HCT116 (cell line): Measurements from ENCODE around the gene MAVS. TPM values are rescaled to one million over a fixed set of nuclear protein-coding genes. Genes with fewer than 3 reads are reported as not detected.

ENCODE experiments used
- ATAC-seq: fragments of 200-7000 bp; cut with Tn5 transposase; 2 replicates; pipeline ENCODE4 v1.9.1; 2020; ENCODE audit warnings: mild to moderate bottlenecking, moderate library complexity
- BruUV-seq: library from RNA; stranded (reverse); fragments of 400-500 nt; replicated peaks from 2 replicates; lab custom pipeline; 2021; lab: Mats Ljungman, UMichigan
- CTCF ChIA-PET: fragments of 300-600 bp; sonication (Branson Sonifier 250); formaldehyde crosslinking; loops from one replicate; lab custom pipeline; 2021; ENCODE audit warnings: antibody characterized with exemption; lab: Charles Lee
- POLR2A ChIA-PET: fragments of 300-600, 350-600 bp; sonication (Branson Sonifier 250); formaldehyde crosslinking; loops from one replicate; lab custom pipeline; 2021; ENCODE audit warnings: antibody characterized with exemption; lab: Charles Lee
- RAD21 ChIA-PET, 2 experiments: fragments of 300-600 bp; sonication (Branson Sonifier 250); formaldehyde crosslinking; loops; one replicate each; lab custom pipeline; 2023; ENCODE audit warnings: low total read pairs in 2 of 2; ENCODE audit not compliant: uncharacterized antibody in 2 of 2, unreplicated experiment in 2 of 2, low non-redundant PET in 1 of 2; lab: Charles Lee
- DNase-seq: peaks from one replicate; pipeline ENCODE4 v3.0.0-alpha.2; 2010; ENCODE audit warnings: low read depth, low spot score
- H2AFZ ChIP-seq: fragments of 200-600 bp; shearing (Covaris generic), sonication (generic); 2 replicates; pipeline ENCODE4 v1.6.1; 2017; ENCODE audit warnings: low read depth, mixed run types, mixed read lengths, antibody characterized with exemption, low read length; ENCODE audit not compliant: poor library complexity, severe bottlenecking
- H3K27ac ChIP-seq: 2 replicates; pipeline ENCODE4 v1.5.1; 2012; ENCODE audit warnings: low read depth, low read length
- H3K27me3 ChIP-seq: fragments of 200-600 bp; sonication (generic); 2 replicates; pipeline ENCODE4 v1.6.1; 2016; ENCODE audit warnings: mixed run types, low read length, mixed read lengths; ENCODE audit not compliant: insufficient read depth
- H3K36me3 ChIP-seq, 2 experiments: fragments of 200-500 bp in 1 of 2; fragments of 200-600 bp in 1 of 2; sonication (Bioruptor generic) in 1 of 2; sonication (generic) in 1 of 2; 2 replicates each; pipeline versions ENCODE4 v1.5.1 to v1.6.1; 2014 to 2016; ENCODE audit warnings: low read length in 2 of 2, inconsistent platforms in 1 of 2, mixed read lengths in 1 of 2, mixed run types in 1 of 2; ENCODE audit not compliant: insufficient read depth in 2 of 2, control insufficient read depth in 1 of 2
- H3K4me1 ChIP-seq, 2 experiments: fragments of 200-600 bp in 1 of 2; sonication (generic) in 1 of 2; 2 replicates each; pipeline versions ENCODE4 v1.5.1 to v1.6.1; 2012 to 2017; ENCODE audit warnings: low read length in 2 of 2, inconsistent platforms in 1 of 2, mild to moderate bottlenecking in 1 of 2, mixed read lengths in 1 of 2, mixed run types in 1 of 2, moderate library complexity in 1 of 2; ENCODE audit not compliant: insufficient read depth in 2 of 2, control insufficient read depth in 1 of 2
- H3K4me2 ChIP-seq: fragments of 200-600 bp; sonication (generic); 2 replicates; pipeline ENCODE4 v1.6.1; 2017; ENCODE audit warnings: mixed run types, low read length, mixed read lengths
- H3K4me3 ChIP-seq, 2 experiments: fragments of 200-600 bp in 1 of 2; sonication (generic) in 1 of 2; replicated peaks in 1 of 2; 2 replicates each; pipeline ENCODE4 v1.5.1; 2011 to 2016; ENCODE audit warnings: low read length in 2 of 2, control low read depth in 1 of 2, low read depth in 1 of 2, mild to moderate bottlenecking in 1 of 2, mixed read lengths in 1 of 2, mixed run types in 1 of 2
- H3K79me2 ChIP-seq: fragments of 200-600 bp; sonication (generic); 2 replicates; pipeline ENCODE4 v1.6.1; 2017; ENCODE audit warnings: mild to moderate bottlenecking, mixed run types, low read length, moderate library complexity, mixed read lengths; ENCODE audit not compliant: insufficient read depth
- H3K9ac ChIP-seq: fragments of 200-600 bp; sonication (generic); 2 replicates; pipeline ENCODE4 v1.6.1; 2016; ENCODE audit warnings: low read length, mixed read lengths
- H3K9me2 ChIP-seq: fragments of 200-600 bp; sonication (generic), shearing (Covaris generic); 2 replicates; pipeline ENCODE4 v1.6.1; 2017; ENCODE audit warnings: mixed run types, mild to moderate bottlenecking, moderate library complexity; ENCODE audit not compliant: insufficient read depth
- H3K9me3 ChIP-seq, 2 experiments: fragments of 200-500 bp in 1 of 2; fragments of 200-600 bp in 1 of 2; sonication (Bioruptor generic) in 1 of 2; sonication (generic) in 1 of 2; 2 replicates each; pipeline ENCODE4 v1.6.1; 2014 to 2017; ENCODE audit warnings: low read length in 2 of 2, mixed read lengths in 2 of 2, inconsistent platforms in 1 of 2, low read depth in 1 of 2, mild to moderate bottlenecking in 1 of 2, mixed run types in 1 of 2, moderate library complexity in 1 of 2; ENCODE audit not compliant: control insufficient read depth in 1 of 2, insufficient read depth in 1 of 2
- H4K20me1 ChIP-seq: fragments of 200-600 bp; sonication (generic), shearing (Covaris generic); 2 replicates; pipeline ENCODE4 v1.6.1; 2017; ENCODE audit warnings: mixed run types, mild to moderate bottlenecking, moderate library complexity; ENCODE audit not compliant: insufficient read depth
- ATF3 ChIP-seq: IDR thresholded peaks from 2 replicates; pipeline ENCODE4 v1.6.1; 2012
- CBX3 ChIP-seq: IDR thresholded peaks from 2 replicates; pipeline ENCODE4 v1.6.1; 2012; ENCODE audit warnings: low read depth
- CEBPB ChIP-seq: IDR thresholded peaks from 2 replicates; pipeline ENCODE4 v1.6.1; 2012; ENCODE audit warnings: low read depth
- EGR1 ChIP-seq: IDR thresholded peaks from 2 replicates; pipeline ENCODE4 v1.6.1; 2012; ENCODE audit warnings: low read depth
- ELF1 ChIP-seq: IDR thresholded peaks from 2 replicates; pipeline ENCODE4 v1.6.1; 2012; ENCODE audit warnings: low read depth, borderline replicate concordance
- EZH2 ChIP-seq: fragments of 200-600 bp; sonication (generic); IDR thresholded peaks from 2 replicates; pipeline ENCODE4 v1.6.1; 2017; ENCODE audit warnings: antibody characterized with exemption, mixed run types
- FOSL1 ChIP-seq: IDR thresholded peaks from 2 replicates; pipeline ENCODE4 v1.6.1; 2012; ENCODE audit warnings: low read depth
- JUND ChIP-seq: IDR thresholded peaks from 2 replicates; pipeline ENCODE4 v1.6.1; 2012
- POLR2A ChIP-seq: IDR thresholded peaks from 2 replicates; pipeline ENCODE4 v1.7.0; 2011; ENCODE audit warnings: borderline replicate concordance; ENCODE audit not compliant: insufficient read depth, insufficient read length; ENCODE audit errors: extremely low read depth
- POLR2AphosphoS5 ChIP-seq: IDR thresholded peaks from 2 replicates; pipeline ENCODE4 v1.6.1; 2011; ENCODE audit warnings: mild to moderate bottlenecking, low read depth, low read length, moderate library complexity
- RAD21 ChIP-seq: IDR thresholded peaks from 2 replicates; pipeline ENCODE4 v1.6.1; 2012; ENCODE audit warnings: low read depth, mild to moderate bottlenecking
- SIN3A ChIP-seq: IDR thresholded peaks from 2 replicates; pipeline ENCODE4 v1.6.1; 2012; ENCODE audit warnings: low read depth
- SP1 ChIP-seq: IDR thresholded peaks from 2 replicates; pipeline ENCODE4 v1.6.1; 2012; ENCODE audit warnings: low read depth
- SRF ChIP-seq: IDR thresholded peaks from 2 replicates; pipeline ENCODE4 v1.6.1; 2012; ENCODE audit warnings: low read depth
- TCF7L2 ChIP-seq: IDR thresholded peaks from 2 replicates; pipeline ENCODE4 v1.7.0; 2011; ENCODE audit warnings: borderline replicate concordance, inconsistent platforms; ENCODE audit not compliant: insufficient read depth, insufficient read length; ENCODE audit errors: extremely low read depth
- YY1 ChIP-seq: IDR thresholded peaks from 2 replicates; pipeline ENCODE4 v1.6.1; 2011; ENCODE audit warnings: low read length, low read depth, moderate library complexity, mild to moderate bottlenecking; ENCODE audit not compliant: insufficient replicate concordance; ENCODE audit errors: extremely low read depth
- ZFX ChIP-seq: fragments of 450-650 bp; IDR thresholded peaks from 2 replicates; pipeline ENCODE4 v1.6.1; 2017
- ZNF274 ChIP-seq: fragments of 200-500 bp; sonication (Bioruptor generic); IDR thresholded peaks from 2 replicates; pipeline ENCODE4 v1.6.1; 2014; ENCODE audit warnings: mild to moderate bottlenecking, low read depth, low read length, inconsistent platforms
- intact Hi-C: fragments of 100-400 bp; cut with micrococcal nuclease; formaldehyde crosslinking; loops from 2 replicates; pipeline ENCODE4 v1.10.0; 2022
- total RNA-seq: library from RNA; stranded (reverse); gene quantifications from one replicate; pipeline ENCODE4 v1.2.1, GENCODE V29; 2021; ENCODE audit not compliant: unreplicated experiment
- TF ChIP-seq, protein P1 (sequence below): IDR thresholded peaks from 2 replicates; pipeline ENCODE4 v1.6.1; 2012

The MAVS gene
- total RNA-seq, 1 experiment from 2014 or later: 60.1 TPM

DNA sequence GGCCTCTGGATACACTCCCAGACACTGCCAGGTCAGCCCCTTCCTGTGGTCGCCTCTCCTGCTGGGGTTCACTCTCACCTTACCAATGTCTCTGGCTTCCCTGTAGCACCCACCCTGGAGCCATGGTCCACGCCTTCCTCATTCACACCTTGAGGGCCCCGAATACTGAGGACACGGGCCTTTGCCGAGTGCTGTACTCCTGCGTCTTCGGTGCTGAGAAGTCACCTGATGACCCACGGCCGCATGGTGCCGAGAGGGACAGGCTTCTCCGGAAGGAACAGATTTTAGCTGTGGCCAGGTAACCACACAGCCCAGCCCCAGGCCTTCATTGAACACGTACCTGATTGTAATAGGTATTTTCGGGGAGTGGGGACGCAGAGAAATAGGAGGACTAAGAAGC is 24.6 kb upstream of the MAVS start:
- Histone ChIP-seq H3K9me2 (no peaks in the 10 kb centered on the region), H3K4me3 (no peak overlapping the region), H4K20me1 (no peaks in the 10 kb centered on the region), H3K27me3 (no peaks in the 10 kb centered on the region), H3K36me3 (peaks cover 4 to 5% of the 10 kb centered on the region in 2 experiments; a peak in 1 of 4 replicates), H2AFZ (no peak overlapping the region), H3K9me3 (no peaks in the 10 kb centered on the region), H3K79me2 (peaks cover 5% of the 10 kb centered on the region), H3K4me1 (peaks cover 23 to 39% of the 10 kb centered on the region in 2 experiments), H3K9ac (no peak overlapping the region), H3K4me2 (no peak overlapping the region), H3K27ac (no peak overlapping the region)
- intact Hi-C loops: no loop called here
- TF ChIP-seq POLR2AphosphoS5 (no peak), FOSL1 (no peak), SIN3A (no peak), ATF3 (no peak), EGR1 (no peak), YY1 (no peak), CEBPB (no peak), POLR2A (no peak), EZH2 (no peak), RAD21 (no peak), SP1 (no peak), SRF (no peak), ZNF274 (no peak), TCF7L2 (no peak), JUND (no peak), ZFX (no peak), ELF1 (no peak), CBX3 (no peak)
- TF ChIP-seq, protein P1, sequence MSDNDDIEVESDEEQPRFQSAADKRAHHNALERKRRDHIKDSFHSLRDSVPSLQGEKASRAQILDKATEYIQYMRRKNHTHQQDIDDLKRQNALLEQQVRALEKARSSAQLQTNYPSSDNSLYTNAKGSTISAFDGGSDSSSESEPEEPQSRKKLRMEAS: no peak
- RAD21 ChIA-PET: no interaction called here
- DNase-seq (no peak), ATAC-seq (no peak)
- BruUV-seq: no TSS peak
- CTCF ChIA-PET: no interaction called here
- POLR2A ChIA-PET: interaction anchor here (1.5 to 1.7 kb wide), 2 partner anchors 10 to 40 kb away, joined by 4 to 5 read pairs; partner anchors contain the start of gene SPEF1
